ENCODE results near the gene DLG1.

DNA sequence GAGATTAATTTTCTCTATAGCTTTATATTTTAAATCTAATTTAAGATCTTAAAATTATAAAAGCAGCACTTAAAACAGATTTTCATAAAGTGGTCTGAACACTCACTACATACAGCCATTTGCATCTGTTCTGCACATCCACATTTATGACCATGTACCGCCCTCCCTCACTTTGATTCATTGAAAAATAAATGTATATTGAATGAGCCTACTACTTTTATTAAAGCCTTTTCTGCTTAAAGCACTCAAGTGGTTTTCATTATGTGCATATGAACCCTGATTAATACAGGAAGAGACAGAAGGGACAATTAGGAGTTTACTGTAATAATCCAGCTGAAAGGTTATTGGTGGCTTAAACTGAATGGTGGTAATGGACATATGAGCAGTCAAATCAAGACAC is 129.4 kb downstream of the DLG1 start:
- TF ChIP-seq, protein P1, sequence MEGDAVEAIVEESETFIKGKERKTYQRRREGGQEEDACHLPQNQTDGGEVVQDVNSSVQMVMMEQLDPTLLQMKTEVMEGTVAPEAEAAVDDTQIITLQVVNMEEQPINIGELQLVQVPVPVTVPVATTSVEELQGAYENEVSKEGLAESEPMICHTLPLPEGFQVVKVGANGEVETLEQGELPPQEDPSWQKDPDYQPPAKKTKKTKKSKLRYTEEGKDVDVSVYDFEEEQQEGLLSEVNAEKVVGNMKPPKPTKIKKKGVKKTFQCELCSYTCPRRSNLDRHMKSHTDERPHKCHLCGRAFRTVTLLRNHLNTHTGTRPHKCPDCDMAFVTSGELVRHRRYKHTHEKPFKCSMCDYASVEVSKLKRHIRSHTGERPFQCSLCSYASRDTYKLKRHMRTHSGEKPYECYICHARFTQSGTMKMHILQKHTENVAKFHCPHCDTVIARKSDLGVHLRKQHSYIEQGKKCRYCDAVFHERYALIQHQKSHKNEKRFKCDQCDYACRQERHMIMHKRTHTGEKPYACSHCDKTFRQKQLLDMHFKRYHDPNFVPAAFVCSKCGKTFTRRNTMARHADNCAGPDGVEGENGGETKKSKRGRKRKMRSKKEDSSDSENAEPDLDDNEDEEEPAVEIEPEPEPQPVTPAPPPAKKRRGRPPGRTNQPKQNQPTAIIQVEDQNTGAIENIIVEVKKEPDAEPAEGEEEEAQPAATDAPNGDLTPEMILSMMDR (conservative IDR thresholded peaks at IDR 0.05; ENCODE audit: low read length), result no peak
- TF ChIP-seq EZH2phosphoT487 (IDR thresholded peaks at IDR 0.05; ENCODE audit: borderline replicate concordance, low read depth, low read length), result no peak
